H9 (cell line): ENCODE data around the gene CFAP77. TPM values are rescaled to one million over a fixed set of nuclear protein-coding genes. Genes with fewer than 3 reads are reported as not detected.

ENCODE experiments used
- DNase-seq: peaks from one replicate; pipeline ENCODE4 v3.0.0-alpha.2; 2017
- H2AFZ ChIP-seq: one replicate; pipeline ENCODE4 v1.6.1; 2013; ENCODE audit warnings: mild to moderate bottlenecking, low read length, control low read depth, moderate library complexity
- H2AK5ac ChIP-seq: 2 replicates; pipeline ENCODE4 v1.6.1; 2013; ENCODE audit warnings: low read length, control low read depth, mixed read lengths; ENCODE audit not compliant: insufficient read length
- H2BK120ac ChIP-seq: one replicate; pipeline ENCODE4 v1.6.1; 2013; ENCODE audit warnings: low read depth, mild to moderate bottlenecking, low read length, control low read depth, inconsistent platforms; ENCODE audit not compliant: poor library complexity, severe bottlenecking
- H2BK12ac ChIP-seq: 2 replicates; pipeline ENCODE4 v1.6.1; 2013; ENCODE audit warnings: low read length, control low read depth, mixed read lengths, low read depth; ENCODE audit not compliant: insufficient read length
- H2BK15ac ChIP-seq: 2 replicates; pipeline ENCODE4 v1.6.1; 2013; ENCODE audit warnings: low read depth, low read length, control low read depth
- H2BK20ac ChIP-seq: one replicate; pipeline ENCODE4 v1.6.1; 2013; ENCODE audit warnings: low read depth, mild to moderate bottlenecking, low read length, control low read depth, inconsistent platforms; ENCODE audit not compliant: poor library complexity, severe bottlenecking
- H2BK5ac ChIP-seq: 2 replicates; pipeline ENCODE4 v1.6.1; 2013; ENCODE audit warnings: low read length, control low read depth, mixed read lengths; ENCODE audit not compliant: insufficient read length
- H3K14ac ChIP-seq: 2 replicates; pipeline ENCODE4 v1.6.1; 2013; ENCODE audit warnings: low read length, control low read depth; ENCODE audit not compliant: insufficient read depth
- H3K18ac ChIP-seq: 2 replicates; pipeline ENCODE4 v1.6.1; 2013; ENCODE audit warnings: low read depth, mild to moderate bottlenecking, mixed read lengths, low read length, control low read depth; ENCODE audit not compliant: insufficient read length
- H3K23ac ChIP-seq: 2 replicates; pipeline ENCODE4 v1.6.1; 2013; ENCODE audit warnings: low read length, control low read depth, mixed read lengths, low read depth; ENCODE audit not compliant: insufficient read length
- H3K23me2 ChIP-seq: 2 replicates; pipeline ENCODE4 v1.6.1; 2013; ENCODE audit warnings: low read depth, mild to moderate bottlenecking, mixed read lengths, low read length, control low read depth; ENCODE audit not compliant: insufficient read length, poor library complexity, severe bottlenecking
- H3K27ac ChIP-seq: 2 replicates; pipeline ENCODE4 v1.5.1; 2013; ENCODE audit warnings: low read length, control low read depth, mixed read lengths, low read depth; ENCODE audit not compliant: insufficient read length
- H3K27me3 ChIP-seq: 2 replicates; pipeline ENCODE4 v1.6.1; 2013; ENCODE audit warnings: low read length, control low read depth, inconsistent platforms; ENCODE audit not compliant: insufficient read depth
- H3K4ac ChIP-seq: 2 replicates; pipeline ENCODE4 v1.6.1; 2013; ENCODE audit warnings: low read depth, mild to moderate bottlenecking, control low read depth, inconsistent platforms, low read length, moderate library complexity
- H3K4me1 ChIP-seq: 2 replicates; pipeline ENCODE4 v1.6.1; 2013; ENCODE audit warnings: low read length, control low read depth, inconsistent platforms; ENCODE audit not compliant: insufficient read depth
- H3K4me2 ChIP-seq: 2 replicates; pipeline ENCODE4 v1.6.1; 2013; ENCODE audit warnings: low read length, control low read depth, mixed read lengths; ENCODE audit not compliant: insufficient read length, insufficient read depth
- H3K56ac ChIP-seq: 2 replicates; pipeline ENCODE4 v1.6.1; 2013; ENCODE audit warnings: low read depth, mild to moderate bottlenecking, mixed read lengths, low read length, control low read depth; ENCODE audit not compliant: insufficient read length
- H3K79me1 ChIP-seq: 2 replicates; pipeline ENCODE4 v1.6.1; 2013; ENCODE audit warnings: low read depth, mild to moderate bottlenecking, moderate library complexity, low read length, control low read depth, inconsistent platforms; ENCODE audit not compliant: insufficient read depth, poor library complexity, severe bottlenecking
- H3K79me2 ChIP-seq: 2 replicates; pipeline ENCODE4 v1.6.1; 2013; ENCODE audit warnings: low read length, control low read depth, inconsistent platforms; ENCODE audit not compliant: insufficient read depth
- H3K9ac ChIP-seq: 2 replicates; pipeline ENCODE4 v1.6.1; 2013; ENCODE audit warnings: low read length, control low read depth, mixed read lengths; ENCODE audit not compliant: insufficient read length; ENCODE audit errors: extremely low read depth
- H3K9me3 ChIP-seq: one replicate; pipeline ENCODE4 v1.6.1; 2013; ENCODE audit warnings: low read depth, low read length, inconsistent platforms; ENCODE audit not compliant: control insufficient read depth
- H3T11ph ChIP-seq: one replicate; pipeline ENCODE4 v1.6.1; 2013; ENCODE audit warnings: mild to moderate bottlenecking, low read length, control low read depth, inconsistent platforms
- H4K20me1 ChIP-seq: one replicate; pipeline ENCODE4 v1.6.1; 2013; ENCODE audit not compliant: control insufficient read depth, insufficient read length, insufficient read depth
- H4K5ac ChIP-seq: 2 replicates; pipeline ENCODE4 v1.6.1; 2013; ENCODE audit warnings: low read depth, mild to moderate bottlenecking, mixed read lengths, low read length, control low read depth; ENCODE audit not compliant: insufficient read length
- H4K8ac ChIP-seq: replicated peaks from 2 replicates; pipeline ENCODE4 v1.6.1; 2013; ENCODE audit warnings: low read length, control low read depth, mixed read lengths, low read depth; ENCODE audit not compliant: insufficient read length
- H4K91ac ChIP-seq: 2 replicates; pipeline ENCODE4 v1.6.1; 2013; ENCODE audit warnings: low read depth, mild to moderate bottlenecking, moderate library complexity, mixed read lengths, low read length, control low read depth; ENCODE audit not compliant: insufficient read length
- H3K27ac Mint-ChIP-seq, 3 experiments: 2 replicates in 2 of 3; 3 replicates in 1 of 3; pipeline ENCODE4 v1.8.0; 2020 to 2021; ENCODE audit warnings: mixed read lengths in 3 of 3, mild to moderate bottlenecking in 1 of 3, moderate library complexity in 1 of 3
- H3K27me3 Mint-ChIP-seq: 2 replicates; pipeline ENCODE4 v1.8.0; 2021; ENCODE audit warnings: low read depth, mild to moderate bottlenecking, moderate library complexity, mixed read lengths
- H3K36me3 Mint-ChIP-seq, 3 experiments: 2 replicates in 2 of 3; 3 replicates in 1 of 3; pipeline ENCODE4 v1.8.0; 2020 to 2021; ENCODE audit warnings: low read depth in 3 of 3, mixed read lengths in 3 of 3; ENCODE audit not compliant: insufficient read depth in 1 of 3
- H3K4me1 Mint-ChIP-seq, 2 experiments: 2 replicates each; pipeline ENCODE4 v1.8.0; 2020; ENCODE audit warnings: mixed read lengths in 2 of 2
- H3K4me3 Mint-ChIP-seq, 2 experiments: 2 replicates in 1 of 2; 3 replicates in 1 of 2; pipeline ENCODE4 v1.8.0; 2020 to 2021; ENCODE audit warnings: mild to moderate bottlenecking in 2 of 2, mixed read lengths in 2 of 2, moderate library complexity in 1 of 2
- H3K9me3 Mint-ChIP-seq, 2 experiments: 2 replicates in 1 of 2; 3 replicates in 1 of 2; pipeline ENCODE4 v1.8.0; 2020; ENCODE audit warnings: mild to moderate bottlenecking in 2 of 2, mixed read lengths in 2 of 2, moderate library complexity in 1 of 2
- WGBS: extraction: QIAGEN DNeasy Blood & Tissue Kit; methylation state at CpG from one replicate; pipeline ENCODE4 v1.1.7; 2013; ENCODE audit warnings: missing lambda C conversion rate, low lambda C conversion rate, mixed read lengths; ENCODE audit not compliant: insufficient read length; ENCODE audit errors: extremely low coverage; 5-methylcytosine and 5-hydroxymethylcytosine counted together
- total RNA-seq: library from RNA; stranded (reverse); gene quantifications from 2 replicates; pipeline ENCODE4 v1.2.1, GENCODE V29; 2021
- TF ChIP-seq, protein P1 (sequence below): fragments of 200-600 bp; sonication (generic); conservative IDR thresholded peaks from 3 replicates; pipeline ENCODE4 v1.8.0; 2021; ENCODE audit warnings: antibody characterized with exemption, mild to moderate bottlenecking

CFAP77 gene
- total RNA-seq, 1 experiment from 2014 or later = 0.72 TPM

- peaks cover 47% of the 10 kb centered on the region for H3K27me3 ChIP-seq
These were observed 165.1 kb downstream of the CFAP77 start for GRCh38 chr9:132575005-132575609.

More at GRCh38 chr9:132575005-132575609, 165.1 kb downstream of the CFAP77 start:
- H2BK5ac ChIP-seq = no peak overlapping the region
- H4K91ac ChIP-seq = no peak overlapping the region
- Mint-ChIP-seq H3K36me3 (no peaks in the 10 kb centered on the region), H3K4me1 (peaks cover 10 to 21% of the 10 kb centered on the region in 2 experiments), H3K27me3 (peaks cover 59% of the 10 kb centered on the region), H3K27ac (no peak overlapping the region), H3K9me3 (no peaks in the 10 kb centered on the region; a peak in 3 of 5 replicates), H3K4me3 (no peak overlapping the region)
- no peak overlapping the region for H2BK20ac ChIP-seq
- WGBS = no CpG with 5 or more reads among the region's 16 CpGs
- H4K8ac ChIP-seq = no peak overlapping the region
- H3K23ac ChIP-seq = no peak overlapping the region
- no peak overlapping the region for H2BK12ac ChIP-seq
- no peak overlapping the region for H3K4ac ChIP-seq
- H3K18ac ChIP-seq = no peak overlapping the region
- H3K27ac ChIP-seq = no peak overlapping the region
- H3T11ph ChIP-seq = no peak overlapping the region
- no peak overlapping the region for H2AFZ ChIP-seq
- peak; percentile 88 for DNase-seq
- no peak overlapping the region for H2BK15ac ChIP-seq
- no peak overlapping the region for H3K14ac ChIP-seq
- H3K9me3 ChIP-seq = no peaks in the 10 kb centered on the region
- TF ChIP-seq, protein P1, sequence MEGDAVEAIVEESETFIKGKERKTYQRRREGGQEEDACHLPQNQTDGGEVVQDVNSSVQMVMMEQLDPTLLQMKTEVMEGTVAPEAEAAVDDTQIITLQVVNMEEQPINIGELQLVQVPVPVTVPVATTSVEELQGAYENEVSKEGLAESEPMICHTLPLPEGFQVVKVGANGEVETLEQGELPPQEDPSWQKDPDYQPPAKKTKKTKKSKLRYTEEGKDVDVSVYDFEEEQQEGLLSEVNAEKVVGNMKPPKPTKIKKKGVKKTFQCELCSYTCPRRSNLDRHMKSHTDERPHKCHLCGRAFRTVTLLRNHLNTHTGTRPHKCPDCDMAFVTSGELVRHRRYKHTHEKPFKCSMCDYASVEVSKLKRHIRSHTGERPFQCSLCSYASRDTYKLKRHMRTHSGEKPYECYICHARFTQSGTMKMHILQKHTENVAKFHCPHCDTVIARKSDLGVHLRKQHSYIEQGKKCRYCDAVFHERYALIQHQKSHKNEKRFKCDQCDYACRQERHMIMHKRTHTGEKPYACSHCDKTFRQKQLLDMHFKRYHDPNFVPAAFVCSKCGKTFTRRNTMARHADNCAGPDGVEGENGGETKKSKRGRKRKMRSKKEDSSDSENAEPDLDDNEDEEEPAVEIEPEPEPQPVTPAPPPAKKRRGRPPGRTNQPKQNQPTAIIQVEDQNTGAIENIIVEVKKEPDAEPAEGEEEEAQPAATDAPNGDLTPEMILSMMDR = peak; percentile 95
- H2AK5ac ChIP-seq = no peak overlapping the region
- H4K20me1 ChIP-seq = no peaks in the 10 kb centered on the region
- no peaks in the 10 kb centered on the region for H3K79me1 ChIP-seq
- H3K4me2 ChIP-seq = no peak overlapping the region
- H3K79me2 ChIP-seq = no peaks in the 10 kb centered on the region
- no peak overlapping the region for H3K56ac ChIP-seq
- H2BK120ac ChIP-seq = no peak overlapping the region
- H4K5ac ChIP-seq = no peak overlapping the region
- no peak overlapping the region for H3K9ac ChIP-seq
- H3K23me2 ChIP-seq = peaks cover 4% of the 10 kb centered on the region
- H3K4me1 ChIP-seq = no peaks in the 10 kb centered on the region; the same call in 1 of the 2 replicates
